HG02759 (cell line): ENCODE measurements around the gene PEX10.

ENCODE experiments used
- ATAC-seq: cut with Tn5 transposase; IDR thresholded peaks from one replicate; pipeline ENCODE4 v1.9.1; 2021; ENCODE audit warnings: mild to moderate bottlenecking, moderate library complexity; ENCODE audit not compliant: unreplicated experiment

Gene PEX10

GRCh38 chr1:2391041-2391930, 21.1 kb downstream of the PEX10 start, which contains the start of the genes MORN1 and RER1:
Gene MORN1 (minus strand): TSS chr1:2391554. CDS start chr1:2391533, 21 bp downstream.
Gene RER1 (plus strand): TSS chr1:2391841. CDS start chr1:2395791, 3,950 bp downstream.
- peak; percentile 90 for ATAC-seq

- ATAC-seq, result no peak
Measured at GRCh38 chr1:2389644-2390043, 22.7 kb downstream of the PEX10 start.

- no peak for ATAC-seq
Measured at GRCh38 chr1:2388004-2388913, 24.1 kb downstream of the PEX10 start.

GRCh38 chr1:2386636-2387611, 25.4 kb downstream of the PEX10 start:
- no peak for ATAC-seq

- no peak for ATAC-seq
Measured at GRCh38 chr1:2385606-2386280, 26.6 kb downstream of the PEX10 start.

- no peak for ATAC-seq
Measured at GRCh38 chr1:2384941-2385481, 27.4 kb downstream of the PEX10 start.

GRCh38 chr1:2384130-2384860, 28.1 kb downstream of the PEX10 start:
- no peak for ATAC-seq

GRCh38 chr1:2383576-2383975, 28.8 kb downstream of the PEX10 start:
- ATAC-seq, result no peak

GRCh38 chr1:2382621-2383361, 29.6 kb downstream of the PEX10 start:
- no peak for ATAC-seq

- peak; percentile 52 for ATAC-seq
Measured at GRCh38 chr1:2381741-2382620, 30.4 kb downstream of the PEX10 start.

- no peak for ATAC-seq
Measured at GRCh38 chr1:2380816-2381591, 31.4 kb downstream of the PEX10 start.

- ATAC-seq, result no peak
Measured at GRCh38 chr1:2379733-2380404, 32.5 kb downstream of the PEX10 start.

GRCh38 chr1:2378956-2379732, 33.2 kb downstream of the PEX10 start:
- no peak for ATAC-seq

- no peak for ATAC-seq
Measured at GRCh38 chr1:2378441-2378851, 33.9 kb downstream of the PEX10 start.
